ENCODE results near the gene MYO5B.

DNA sequence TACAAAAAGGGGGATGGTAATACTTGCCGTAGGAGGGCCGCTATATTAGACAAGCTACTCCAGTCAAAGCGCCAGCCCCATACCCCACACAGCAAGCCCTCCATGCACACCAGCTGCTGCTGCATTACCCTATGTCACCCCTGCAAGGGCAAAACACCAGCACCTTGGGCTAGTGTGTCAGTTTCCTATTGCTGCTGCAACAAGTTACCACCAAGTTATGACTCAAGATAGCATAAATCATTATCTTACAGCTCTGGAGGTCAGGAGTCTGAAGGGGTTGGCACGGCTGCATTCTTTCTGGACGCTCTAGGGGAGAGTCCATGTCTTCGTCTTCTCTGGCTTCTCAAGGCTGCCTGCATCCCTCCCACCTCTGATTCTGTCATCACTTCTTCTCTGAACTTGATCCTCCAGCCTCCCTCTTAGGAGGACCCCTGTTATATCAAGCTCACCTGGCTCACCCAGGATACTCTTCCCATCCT lies 293.0 kb downstream of the MYO5B start:
- no peak for TF ChIP-seq JUND (IDR thresholded peaks at IDR 0.05)
- no peak for TF ChIP-seq POLR2AphosphoS5 (IDR thresholded peaks at IDR 0.05; ENCODE audit: low read depth, low read length)
- TF ChIP-seq, protein P1, sequence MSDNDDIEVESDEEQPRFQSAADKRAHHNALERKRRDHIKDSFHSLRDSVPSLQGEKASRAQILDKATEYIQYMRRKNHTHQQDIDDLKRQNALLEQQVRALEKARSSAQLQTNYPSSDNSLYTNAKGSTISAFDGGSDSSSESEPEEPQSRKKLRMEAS (IDR thresholded peaks at IDR 0.05; ENCODE audit: low read depth) = no peak
- TF ChIP-seq, protein P2, sequence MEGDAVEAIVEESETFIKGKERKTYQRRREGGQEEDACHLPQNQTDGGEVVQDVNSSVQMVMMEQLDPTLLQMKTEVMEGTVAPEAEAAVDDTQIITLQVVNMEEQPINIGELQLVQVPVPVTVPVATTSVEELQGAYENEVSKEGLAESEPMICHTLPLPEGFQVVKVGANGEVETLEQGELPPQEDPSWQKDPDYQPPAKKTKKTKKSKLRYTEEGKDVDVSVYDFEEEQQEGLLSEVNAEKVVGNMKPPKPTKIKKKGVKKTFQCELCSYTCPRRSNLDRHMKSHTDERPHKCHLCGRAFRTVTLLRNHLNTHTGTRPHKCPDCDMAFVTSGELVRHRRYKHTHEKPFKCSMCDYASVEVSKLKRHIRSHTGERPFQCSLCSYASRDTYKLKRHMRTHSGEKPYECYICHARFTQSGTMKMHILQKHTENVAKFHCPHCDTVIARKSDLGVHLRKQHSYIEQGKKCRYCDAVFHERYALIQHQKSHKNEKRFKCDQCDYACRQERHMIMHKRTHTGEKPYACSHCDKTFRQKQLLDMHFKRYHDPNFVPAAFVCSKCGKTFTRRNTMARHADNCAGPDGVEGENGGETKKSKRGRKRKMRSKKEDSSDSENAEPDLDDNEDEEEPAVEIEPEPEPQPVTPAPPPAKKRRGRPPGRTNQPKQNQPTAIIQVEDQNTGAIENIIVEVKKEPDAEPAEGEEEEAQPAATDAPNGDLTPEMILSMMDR (IDR thresholded peaks at IDR 0.05) = no peak
- TF ChIP-seq, protein P3, sequence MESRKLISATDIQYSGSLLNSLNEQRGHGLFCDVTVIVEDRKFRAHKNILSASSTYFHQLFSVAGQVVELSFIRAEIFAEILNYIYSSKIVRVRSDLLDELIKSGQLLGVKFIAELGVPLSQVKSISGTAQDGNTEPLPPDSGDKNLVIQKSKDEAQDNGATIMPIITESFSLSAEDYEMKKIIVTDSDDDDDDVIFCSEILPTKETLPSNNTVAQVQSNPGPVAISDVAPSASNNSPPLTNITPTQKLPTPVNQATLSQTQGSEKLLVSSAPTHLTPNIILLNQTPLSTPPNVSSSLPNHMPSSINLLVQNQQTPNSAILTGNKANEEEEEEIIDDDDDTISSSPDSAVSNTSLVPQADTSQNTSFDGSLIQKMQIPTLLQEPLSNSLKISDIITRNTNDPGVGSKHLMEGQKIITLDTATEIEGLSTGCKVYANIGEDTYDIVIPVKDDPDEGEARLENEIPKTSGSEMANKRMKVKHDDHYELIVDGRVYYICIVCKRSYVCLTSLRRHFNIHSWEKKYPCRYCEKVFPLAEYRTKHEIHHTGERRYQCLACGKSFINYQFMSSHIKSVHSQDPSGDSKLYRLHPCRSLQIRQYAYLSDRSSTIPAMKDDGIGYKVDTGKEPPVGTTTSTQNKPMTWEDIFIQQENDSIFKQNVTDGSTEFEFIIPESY (IDR thresholded peaks at IDR 0.05; ENCODE audit: borderline replicate concordance, low read depth) = no peak
- no peak for TF ChIP-seq EZH2phosphoT487 (IDR thresholded peaks at IDR 0.05; ENCODE audit: borderline replicate concordance, low read depth)
- no peak for TF ChIP-seq RFX5 (IDR thresholded peaks at IDR 0.05; ENCODE audit: low read length)
- TF ChIP-seq FOSL2 (IDR thresholded peaks at IDR 0.05; ENCODE audit: borderline replicate concordance, low read depth) = no peak

Measured in SK-N-SH (cell line).